Osteoblast (primary cell): ENCODE measurements around the gene OBP2B. TPM values are rescaled to one million over a fixed set of nuclear protein-coding genes. Genes with fewer than 3 reads are reported as not detected.
"Not testable (repeated sequence)": the region's sequence is repeated elsewhere in the genome, so short reads cannot be mapped to it uniquely, and the experiment has no call there.

Experiments used
- DNase-seq: peaks from one replicate; pipeline ENCODE4 v3.0.0; 2011; ENCODE audit warnings: low spot score, mixed read lengths; ENCODE audit not compliant: insufficient read length; ENCODE audit errors: missing footprints
- H2AFZ ChIP-seq: 2 replicates; pipeline ENCODE4 v1.6.0; 2011; ENCODE audit warnings: mild to moderate bottlenecking, low read length
- H3K27ac ChIP-seq: 2 replicates; pipeline ENCODE4 v1.5.1; 2011; ENCODE audit warnings: mild to moderate bottlenecking, low read depth, low read length, moderate library complexity
- H3K27me3 ChIP-seq: 2 replicates; pipeline ENCODE4 v1.6.0; 2012; ENCODE audit warnings: mild to moderate bottlenecking, control low read depth, inconsistent platforms, low read length, moderate library complexity; ENCODE audit not compliant: insufficient read depth
- H3K36me3 ChIP-seq: 2 replicates; pipeline ENCODE4 v1.5.1; 2011; ENCODE audit warnings: mild to moderate bottlenecking, low read length, control low read depth, moderate library complexity; ENCODE audit not compliant: insufficient read depth
- H3K4me1 ChIP-seq: 2 replicates; pipeline ENCODE4 v1.5.1; 2011; ENCODE audit warnings: mild to moderate bottlenecking, low read length, control low read depth, moderate library complexity; ENCODE audit not compliant: insufficient read depth
- H3K4me2 ChIP-seq: 2 replicates; pipeline ENCODE4 v1.6.0; 2011; ENCODE audit warnings: mild to moderate bottlenecking, low read length; ENCODE audit not compliant: insufficient read depth
- H3K4me3 ChIP-seq: fragments of 200-600 bp; sonication (generic); 3 replicates; pipeline ENCODE4 v1.5.1; 2012; ENCODE audit warnings: mild to moderate bottlenecking, low read length, inconsistent platforms; ENCODE audit not compliant: insufficient read depth
- H3K79me2 ChIP-seq: 2 replicates; pipeline ENCODE4 v1.6.0; 2012; ENCODE audit warnings: mild to moderate bottlenecking, low read length, control low read depth, inconsistent platforms; ENCODE audit not compliant: insufficient read depth
- H3K9me3 ChIP-seq: 2 replicates; pipeline ENCODE4 v1.5.1; 2011; ENCODE audit warnings: low read depth, low read length, control low read depth
- H4K20me1 ChIP-seq: 2 replicates; pipeline ENCODE4 v1.6.0; 2012; ENCODE audit warnings: mild to moderate bottlenecking, low read length, control low read depth; ENCODE audit not compliant: insufficient read depth
- total RNA-seq: library from RNA; depleted of rRNA; stranded (reverse); fragments of >200 nt; gene quantifications from 2 replicates; pipeline ENCODE4 v1.2.3, GENCODE V29; 2012
- TF ChIP-seq, protein P1 (sequence below): IDR thresholded peaks from 2 replicates; pipeline ENCODE4 v1.5.1; 2011; ENCODE audit warnings: mild to moderate bottlenecking, low read depth, low read length, moderate library complexity; ENCODE audit errors: extremely low read depth

Gene OBP2B
- total RNA-seq, 1 donor: not detected

DNA sequence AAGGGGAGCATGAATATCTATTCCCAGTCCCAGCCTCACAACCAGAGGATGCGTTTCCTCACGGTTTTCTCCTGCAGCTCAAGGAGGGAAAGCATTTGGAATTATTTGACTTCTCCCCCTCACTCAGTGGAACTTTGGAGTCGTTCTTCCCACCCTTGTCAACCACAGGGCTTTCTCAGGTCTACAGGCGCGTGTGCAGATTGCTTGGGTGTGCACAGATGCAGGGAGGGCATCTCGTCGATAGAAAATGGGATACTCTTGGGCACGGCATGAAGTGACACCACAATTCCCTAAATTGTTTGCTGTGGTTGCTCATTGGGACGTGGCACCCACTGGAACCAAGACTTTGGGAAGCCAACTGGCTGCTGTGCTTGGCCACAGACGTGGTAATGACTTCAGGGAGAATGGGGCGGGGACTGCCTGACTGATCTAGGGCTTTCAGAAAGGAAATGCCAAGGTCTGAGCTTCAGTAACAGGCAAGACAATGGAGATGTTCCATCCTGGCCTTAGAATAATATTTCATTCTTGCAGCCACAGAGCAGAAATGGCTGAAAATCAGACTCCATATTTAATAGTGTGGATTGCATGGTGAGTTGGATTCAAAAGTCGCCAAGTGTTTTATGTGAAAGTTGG lies 12.2 kb upstream of the OBP2B start:
- Histone ChIP-seq H3K9me3 (no peaks in the 10 kb centered on the region), H3K27me3 (peaks cover 5% of the 10 kb centered on the region), H3K36me3 (no peaks in the 10 kb centered on the region), H3K4me2 (no peak overlapping the region), H3K79me2 (no peaks in the 10 kb centered on the region), H4K20me1 (no peaks in the 10 kb centered on the region), H3K4me1 (no peaks in the 10 kb centered on the region), H3K27ac (no peak overlapping the region), H2AFZ (no peak overlapping the region), H3K4me3 (no peak overlapping the region)
- DNase-seq: no peak
- TF ChIP-seq, protein P1, sequence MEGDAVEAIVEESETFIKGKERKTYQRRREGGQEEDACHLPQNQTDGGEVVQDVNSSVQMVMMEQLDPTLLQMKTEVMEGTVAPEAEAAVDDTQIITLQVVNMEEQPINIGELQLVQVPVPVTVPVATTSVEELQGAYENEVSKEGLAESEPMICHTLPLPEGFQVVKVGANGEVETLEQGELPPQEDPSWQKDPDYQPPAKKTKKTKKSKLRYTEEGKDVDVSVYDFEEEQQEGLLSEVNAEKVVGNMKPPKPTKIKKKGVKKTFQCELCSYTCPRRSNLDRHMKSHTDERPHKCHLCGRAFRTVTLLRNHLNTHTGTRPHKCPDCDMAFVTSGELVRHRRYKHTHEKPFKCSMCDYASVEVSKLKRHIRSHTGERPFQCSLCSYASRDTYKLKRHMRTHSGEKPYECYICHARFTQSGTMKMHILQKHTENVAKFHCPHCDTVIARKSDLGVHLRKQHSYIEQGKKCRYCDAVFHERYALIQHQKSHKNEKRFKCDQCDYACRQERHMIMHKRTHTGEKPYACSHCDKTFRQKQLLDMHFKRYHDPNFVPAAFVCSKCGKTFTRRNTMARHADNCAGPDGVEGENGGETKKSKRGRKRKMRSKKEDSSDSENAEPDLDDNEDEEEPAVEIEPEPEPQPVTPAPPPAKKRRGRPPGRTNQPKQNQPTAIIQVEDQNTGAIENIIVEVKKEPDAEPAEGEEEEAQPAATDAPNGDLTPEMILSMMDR: no peak

DNA sequence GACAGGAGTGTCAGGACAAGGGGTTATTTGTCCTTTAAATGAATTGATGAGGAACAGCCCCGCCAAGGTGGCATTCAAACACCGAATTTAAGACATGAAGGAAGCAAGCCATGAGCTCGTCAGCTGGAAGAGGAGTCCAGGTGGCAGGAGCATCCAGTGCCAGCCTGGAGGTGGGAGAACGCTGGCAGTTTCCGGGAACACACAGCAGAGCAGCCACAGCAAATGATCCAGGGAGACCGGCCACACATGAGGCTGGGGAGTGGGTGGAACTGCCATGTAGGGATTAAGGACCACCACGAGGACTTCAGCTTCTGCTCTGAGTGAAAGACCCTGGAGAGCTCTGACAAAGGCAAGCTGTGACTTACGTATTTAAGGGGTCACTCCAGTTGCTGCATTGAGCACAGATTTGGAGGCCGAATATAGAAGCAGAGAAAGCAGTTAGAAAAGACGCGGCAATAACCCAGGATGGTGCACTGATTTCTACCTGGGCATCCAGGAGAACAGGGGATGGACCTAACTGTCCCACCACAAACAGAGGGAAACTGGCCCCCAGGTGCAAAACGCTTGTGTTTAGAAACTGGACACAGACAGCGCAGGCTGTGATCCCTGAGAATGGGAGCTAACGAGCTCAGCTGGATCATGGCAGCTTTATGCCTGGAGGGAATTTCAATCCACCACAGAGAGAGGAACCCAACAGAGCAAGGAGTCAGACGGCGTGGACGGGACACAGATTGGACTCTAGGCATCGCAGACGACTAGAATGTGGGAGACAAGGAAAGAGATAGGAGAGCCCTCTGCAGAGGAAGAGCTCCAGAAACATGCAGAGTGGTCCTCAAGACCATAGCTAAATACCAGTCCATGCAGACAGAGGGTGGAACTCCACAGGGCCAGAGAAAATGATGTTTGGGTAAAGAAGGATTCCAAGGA lies 9.3 kb upstream of the OBP2B start:
- not testable (repeated sequence) for H3K9me3 ChIP-seq, DNase-seq, H3K4me1 ChIP-seq, H2AFZ ChIP-seq, H3K4me2 ChIP-seq, H3K27me3 ChIP-seq, H3K36me3 ChIP-seq, H3K4me3 ChIP-seq, H3K79me2 ChIP-seq, H3K27ac ChIP-seq, H4K20me1 ChIP-seq

DNA sequence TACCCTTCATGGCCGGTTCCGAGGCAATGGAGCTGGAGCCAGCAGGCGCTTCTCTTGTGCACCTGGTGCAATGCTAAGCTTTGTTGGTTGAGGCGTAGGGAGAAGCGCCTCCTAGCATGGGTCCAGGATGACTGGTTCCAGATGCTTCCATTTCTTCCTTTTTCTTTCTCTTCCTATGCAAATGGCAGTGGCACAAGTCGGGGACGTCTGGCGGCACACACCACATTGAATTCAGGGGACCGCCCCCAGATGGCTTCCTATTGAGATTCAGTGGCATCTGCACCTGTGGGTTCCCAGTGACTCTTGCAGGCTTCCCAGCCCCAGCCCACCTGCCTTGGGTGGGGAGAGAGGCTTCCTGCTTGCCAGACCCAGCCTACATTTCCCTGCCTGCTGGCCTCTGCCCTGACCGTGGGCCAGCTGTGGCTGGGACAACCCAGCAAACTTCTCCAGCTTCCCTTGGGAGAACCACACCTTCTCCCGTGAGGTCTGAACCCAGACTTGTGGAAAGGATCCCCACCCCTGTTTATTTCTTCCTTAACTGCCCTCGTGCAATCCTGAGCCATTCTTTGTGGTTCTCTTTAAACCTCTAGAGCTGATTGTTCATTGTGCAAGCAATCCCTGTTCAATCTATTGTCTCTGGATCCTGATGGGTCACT lies 8.4 kb upstream of the OBP2B start:
- not testable (repeated sequence) for DNase-seq, H3K4me1 ChIP-seq, H3K79me2 ChIP-seq

DNA sequence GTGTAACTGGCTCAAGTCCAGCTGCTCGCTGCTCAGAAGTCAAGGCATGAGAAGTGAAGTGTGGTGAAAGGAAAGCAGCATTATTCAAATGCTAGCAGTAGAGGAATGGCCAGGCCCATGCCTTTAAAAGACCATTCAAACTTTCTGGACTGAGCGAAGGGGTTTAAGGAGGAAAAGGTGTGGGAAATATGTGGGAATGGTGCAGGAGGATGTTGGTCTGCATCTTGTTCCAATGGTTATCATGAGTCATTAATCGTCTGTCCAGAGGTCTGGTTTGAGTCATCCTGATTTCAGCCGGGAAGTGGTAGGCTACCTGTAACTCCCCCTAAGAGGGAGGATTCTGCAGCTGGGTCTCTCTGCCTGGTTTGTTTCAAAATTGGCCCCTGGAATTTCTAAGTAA lies 5.2 kb upstream of the OBP2B start:
- not testable (repeated sequence) for H3K27me3 ChIP-seq

More for the DNA sequence above, 8.4 kb upstream of the OBP2B start:
- not testable (repeated sequence) for H3K4me2 ChIP-seq, H2AFZ ChIP-seq, H3K36me3 ChIP-seq, H3K27ac ChIP-seq, H3K9me3 ChIP-seq, H4K20me1 ChIP-seq, H3K4me3 ChIP-seq, H3K27me3 ChIP-seq

DNA sequence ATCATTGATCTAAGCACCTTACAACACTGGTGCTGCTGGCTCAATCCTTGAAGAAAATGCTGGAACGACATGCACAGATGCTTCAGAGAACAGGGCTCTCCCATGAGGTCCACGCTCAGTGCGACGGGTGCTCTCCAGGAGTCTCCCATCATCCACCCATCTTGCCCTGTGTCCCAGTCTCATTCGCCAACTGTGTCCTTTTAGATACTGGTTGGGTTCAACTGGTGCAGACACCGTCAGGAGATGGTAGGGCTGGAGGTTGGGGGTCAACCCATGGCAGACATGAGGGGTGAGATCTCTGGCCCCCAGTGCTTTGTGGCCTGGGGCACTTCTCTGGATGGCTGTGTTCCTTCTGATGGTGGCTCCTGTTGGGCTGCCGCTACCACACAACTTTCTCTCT lies 1.6 kb upstream of the OBP2B start:
- Histone ChIP-seq H3K36me3 (no peaks in the 10 kb centered on the region), H4K20me1 (no peaks in the 10 kb centered on the region), H3K79me2 (no peaks in the 10 kb centered on the region), H3K27ac (no peak overlapping the region), H2AFZ (no peak overlapping the region), H3K27me3 (peaks cover 5% of the 10 kb centered on the region), H3K4me3 (no peak overlapping the region), H3K4me2 (no peak overlapping the region), H3K9me3 (no peaks in the 10 kb centered on the region), H3K4me1 (no peaks in the 10 kb centered on the region)
- peak; percentile 18 for DNase-seq
- TF ChIP-seq, protein P1: no peak

More for the DNA sequence above, 5.2 kb upstream of the OBP2B start:
- not testable (repeated sequence) for H3K79me2 ChIP-seq, H3K9me3 ChIP-seq, H3K4me2 ChIP-seq, H3K4me1 ChIP-seq, H4K20me1 ChIP-seq, H3K36me3 ChIP-seq, H2AFZ ChIP-seq, H3K4me3 ChIP-seq, DNase-seq, H3K27ac ChIP-seq
